ENCODE data around the gene RFX3.

- TF ChIP-seq, protein P1, sequence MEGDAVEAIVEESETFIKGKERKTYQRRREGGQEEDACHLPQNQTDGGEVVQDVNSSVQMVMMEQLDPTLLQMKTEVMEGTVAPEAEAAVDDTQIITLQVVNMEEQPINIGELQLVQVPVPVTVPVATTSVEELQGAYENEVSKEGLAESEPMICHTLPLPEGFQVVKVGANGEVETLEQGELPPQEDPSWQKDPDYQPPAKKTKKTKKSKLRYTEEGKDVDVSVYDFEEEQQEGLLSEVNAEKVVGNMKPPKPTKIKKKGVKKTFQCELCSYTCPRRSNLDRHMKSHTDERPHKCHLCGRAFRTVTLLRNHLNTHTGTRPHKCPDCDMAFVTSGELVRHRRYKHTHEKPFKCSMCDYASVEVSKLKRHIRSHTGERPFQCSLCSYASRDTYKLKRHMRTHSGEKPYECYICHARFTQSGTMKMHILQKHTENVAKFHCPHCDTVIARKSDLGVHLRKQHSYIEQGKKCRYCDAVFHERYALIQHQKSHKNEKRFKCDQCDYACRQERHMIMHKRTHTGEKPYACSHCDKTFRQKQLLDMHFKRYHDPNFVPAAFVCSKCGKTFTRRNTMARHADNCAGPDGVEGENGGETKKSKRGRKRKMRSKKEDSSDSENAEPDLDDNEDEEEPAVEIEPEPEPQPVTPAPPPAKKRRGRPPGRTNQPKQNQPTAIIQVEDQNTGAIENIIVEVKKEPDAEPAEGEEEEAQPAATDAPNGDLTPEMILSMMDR (IDR thresholded peaks at IDR 0.05; ENCODE audit: poor library complexity): no peak
- no peak for TF ChIP-seq EZH2 (IDR thresholded peaks at IDR 0.05; ENCODE audit: borderline replicate concordance)
Observed at GRCh38 chr9:3271157-3271556, 254.6 kb downstream of the RFX3 start.
